Jurkat, Clone E6-1 (cell line): ENCODE results near the gene ARHGEF39.
A peak's percentile ranks its signal among the peaks of the same experiment; 100 is the strongest.
"Not testable (repeated sequence)": the region's sequence is repeated elsewhere in the genome, so short reads cannot be mapped to it uniquely, and the experiment has no call there.

Source experiments
- DNase-seq: peaks from one replicate; pipeline ENCODE4 v3.0.0-alpha.2; 2011; ENCODE audit warnings: low read depth, low spot score
- H3K4me3 ChIP-seq: 2 replicates; pipeline ENCODE4 v1.5.1; 2011; ENCODE audit warnings: mild to moderate bottlenecking, low read length, control low read depth, moderate library complexity

Gene ARHGEF39

DNA sequence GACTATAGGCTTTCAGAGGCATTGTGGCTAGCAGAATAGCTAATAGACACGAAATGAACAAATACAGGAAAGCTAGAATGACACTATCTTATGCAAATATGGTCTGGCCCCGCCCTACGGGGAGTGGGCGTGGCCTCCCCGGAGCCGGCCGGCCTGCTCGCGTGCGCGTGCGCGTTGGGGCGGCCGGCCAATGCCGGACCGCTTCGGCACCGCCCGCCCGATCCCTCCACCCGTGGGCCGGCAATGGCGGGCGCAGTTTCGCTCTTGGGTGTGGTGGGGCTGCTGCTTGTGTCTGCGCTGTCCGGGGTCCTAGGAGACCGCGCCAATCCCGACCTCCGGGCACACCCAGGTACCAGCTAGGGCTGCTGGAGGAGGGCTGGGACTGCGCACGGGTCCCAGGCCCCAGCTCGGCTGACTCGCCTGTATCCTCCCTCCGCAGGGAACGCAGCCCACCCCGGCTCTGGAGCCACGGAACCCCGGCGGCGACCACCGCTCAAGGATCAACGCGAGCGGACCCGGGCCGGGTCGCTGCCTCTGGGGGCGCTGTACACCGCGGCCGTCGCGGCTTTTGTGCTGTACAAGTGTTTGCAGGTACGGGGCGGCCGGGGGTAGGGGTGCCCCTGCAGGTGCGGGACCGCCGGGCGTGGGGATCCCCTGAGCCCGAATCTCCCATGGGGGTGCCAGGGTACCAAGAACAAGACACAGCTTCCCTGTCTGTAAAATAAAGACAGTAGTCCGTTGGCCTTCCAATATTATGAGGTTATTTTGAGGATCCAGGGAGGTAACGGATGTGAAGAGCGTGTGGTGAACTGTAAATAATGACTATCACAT, 6.6 kb downstream of the ARHGEF39 start, which contains the start of gene CCDC107:
TSS of gene CCDC107 (plus strand) at position 156 of the 831 bp plus-strand sequence. CDS start at position 244, 88 bp downstream.
- peak; percentile 40 for DNase-seq
- H3K4me3 ChIP-seq, result peak within 1 kb of the TSS; percentile 72

DNA sequence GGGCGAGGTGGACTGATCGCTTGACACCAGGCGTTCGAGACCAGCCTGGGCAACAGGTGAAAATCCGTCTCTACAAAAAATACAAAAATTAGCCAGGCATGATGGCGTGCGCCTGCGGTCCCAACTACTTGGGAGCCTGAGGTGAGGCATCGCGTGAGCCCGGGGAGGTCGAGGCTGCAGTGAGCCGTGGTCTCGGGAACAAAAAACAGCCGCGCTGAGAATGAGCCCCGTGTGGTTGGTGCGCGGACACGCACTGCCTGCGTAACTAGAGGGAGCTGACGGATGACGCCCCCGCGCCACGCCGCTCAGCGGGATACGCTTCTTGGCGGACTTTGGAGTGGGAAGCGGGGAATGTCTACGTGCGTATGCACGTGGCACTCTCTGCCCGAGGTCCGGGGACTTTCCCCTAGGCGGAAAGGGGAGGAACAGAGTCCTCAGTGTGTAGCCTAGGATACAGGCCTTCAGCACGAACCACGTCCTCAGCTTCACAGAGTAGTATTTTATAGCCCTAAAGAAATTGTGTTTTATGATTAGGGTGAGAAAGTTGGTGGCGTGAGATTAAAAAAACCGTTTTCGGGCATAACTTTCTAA, 7.4 kb downstream of the ARHGEF39 start, which contains the start of gene RMRP:
TSS of gene RMRP (minus strand) at position 474 of the 591 bp plus-strand sequence.
- peak; percentile 98 for DNase-seq
- H3K4me3 ChIP-seq, result peak within 1 kb of the TSS; percentile 72

DNA sequence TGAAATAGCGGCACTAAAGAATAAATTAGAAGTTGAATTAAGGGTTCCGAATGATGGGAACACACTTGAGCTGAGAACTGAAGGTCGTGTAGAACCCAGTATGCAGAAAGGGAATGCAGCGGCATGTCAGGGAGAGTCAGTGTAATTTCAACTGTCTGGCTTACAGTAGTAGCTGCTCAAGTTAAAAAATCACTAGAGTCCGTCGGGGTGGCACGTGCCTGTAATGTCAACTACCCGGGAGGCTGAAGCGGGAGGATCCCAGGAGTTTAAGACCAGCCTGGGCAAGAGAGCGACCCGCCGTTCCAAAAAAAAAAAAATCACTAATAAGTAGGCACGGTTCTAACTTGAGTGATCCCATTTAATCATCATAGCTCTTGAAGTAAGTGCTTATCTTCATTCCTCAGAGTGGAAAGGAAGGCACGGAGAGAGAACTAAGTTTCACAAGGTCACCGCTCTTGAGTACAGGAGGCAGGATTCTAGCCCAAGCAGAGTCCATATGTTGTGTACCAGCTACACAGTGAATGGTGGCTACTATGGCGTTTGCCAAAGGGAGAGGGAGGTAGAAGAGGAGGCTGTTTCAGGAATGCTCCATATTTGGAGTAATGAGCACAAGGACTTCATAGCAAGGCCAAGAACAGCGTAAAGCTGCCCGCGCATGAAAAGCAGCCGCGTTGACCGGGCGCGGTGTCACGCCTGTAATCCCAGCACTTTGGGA, 8.0 kb downstream of the ARHGEF39 start:
- DNase-seq, result no peak
- H3K4me3 ChIP-seq, result peak overlapping the region; percentile 72

DNA sequence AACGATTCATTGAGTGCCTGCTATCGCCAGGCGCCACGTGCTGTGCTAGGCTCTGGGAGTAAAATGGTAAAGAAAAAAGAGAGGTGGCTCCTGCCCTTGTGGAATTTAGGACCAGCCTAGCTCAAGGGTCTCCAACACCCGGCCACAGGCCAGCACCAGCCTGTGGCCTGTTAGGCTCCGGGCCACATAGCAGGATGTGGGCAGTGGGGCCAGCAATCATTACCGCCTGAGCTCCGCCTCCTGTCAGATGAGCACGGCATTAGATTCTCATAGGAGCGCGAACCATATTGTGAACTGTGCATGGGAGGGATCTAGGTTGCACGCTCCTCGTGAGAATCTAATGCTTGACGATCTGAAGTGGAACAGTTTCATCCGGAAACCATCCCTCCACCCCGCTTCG, 8.6 kb downstream of the ARHGEF39 start:
- DNase-seq, result no peak
- H3K4me3 ChIP-seq, result no peak overlapping the region

DNA sequence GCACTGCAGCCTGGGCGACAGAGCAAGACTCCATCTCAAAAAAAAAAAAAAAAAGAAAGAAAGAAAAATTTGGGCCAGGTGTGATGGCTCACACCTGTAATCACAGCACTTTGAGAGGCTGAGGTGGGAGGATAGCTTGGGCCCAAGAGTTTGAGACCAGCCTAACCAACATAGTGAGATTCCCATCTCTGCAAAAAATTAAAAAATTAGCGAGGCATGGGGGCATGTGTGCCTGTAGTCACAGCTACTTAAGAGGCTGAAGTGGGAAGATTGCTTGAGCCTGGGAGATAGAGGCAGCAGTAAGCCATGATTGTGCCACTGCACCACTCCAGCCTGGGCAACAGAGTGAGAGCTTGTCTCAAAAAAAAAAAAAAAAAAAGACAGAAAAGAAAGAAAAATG, 11.4 kb downstream of the ARHGEF39 start:
- DNase-seq, result no peak
- no peak overlapping the region for H3K4me3 ChIP-seq

DNA sequence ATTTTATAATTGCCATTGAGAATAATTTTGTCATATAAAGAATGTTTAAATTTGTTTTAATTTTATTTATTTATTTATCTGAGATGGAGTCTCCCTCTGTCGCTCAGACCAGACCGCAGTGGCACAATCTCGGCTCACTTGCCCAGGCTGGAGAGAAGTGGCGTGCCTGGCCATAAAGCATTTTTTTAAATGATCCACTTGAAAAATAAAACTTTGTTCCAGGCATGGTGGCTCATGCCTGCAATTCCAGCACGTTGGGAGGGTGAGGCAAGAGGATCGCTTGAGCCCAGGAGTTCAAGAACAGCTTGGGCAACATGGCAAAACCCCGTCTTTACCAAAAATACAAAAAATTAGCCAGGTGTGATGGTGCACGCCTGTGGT, 12.2 kb downstream of the ARHGEF39 start:
- DNase-seq, result no peak
- no peak overlapping the region for H3K4me3 ChIP-seq

DNA sequence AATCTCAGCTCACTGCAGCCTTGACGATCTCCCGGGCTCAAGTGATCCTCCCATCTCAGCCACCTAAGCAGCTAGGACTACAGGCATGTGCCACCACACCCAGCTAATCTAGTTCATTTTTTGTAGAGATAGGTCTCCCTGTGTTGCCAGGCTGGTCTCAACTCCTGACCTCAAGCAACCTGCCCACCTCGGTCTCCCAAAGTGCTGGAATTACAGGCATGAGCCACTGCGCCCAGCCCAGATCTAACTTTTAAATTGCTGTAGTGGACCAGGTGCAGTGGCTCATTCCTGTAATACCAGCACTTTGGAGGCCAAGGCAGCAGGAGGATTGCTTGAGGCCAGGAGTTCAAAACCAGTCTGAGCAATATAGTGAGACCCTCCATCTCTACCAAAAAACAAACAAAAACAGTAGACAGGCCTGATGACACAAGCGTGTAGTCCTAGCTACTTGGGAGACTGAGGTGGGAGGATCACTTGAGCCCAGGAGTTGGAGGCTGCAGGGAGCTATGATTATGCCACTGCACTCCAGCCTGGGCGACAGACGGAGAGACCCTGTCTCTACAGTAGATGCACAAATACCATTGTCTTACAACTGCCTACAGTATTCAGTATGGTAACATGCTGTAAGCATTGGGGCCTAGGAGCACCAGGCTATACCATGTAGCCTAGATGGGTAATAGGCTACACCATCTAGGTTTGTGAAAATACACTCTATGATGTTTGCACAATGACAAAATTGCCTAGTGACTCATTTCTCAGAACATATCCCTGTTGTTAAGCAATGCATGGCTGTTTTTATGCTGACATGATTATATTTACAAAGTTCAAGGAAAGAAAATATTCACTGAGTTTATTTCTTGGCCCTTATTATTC, 12.8 kb downstream of the ARHGEF39 start:
- DNase-seq, result no peak
- H3K4me3 ChIP-seq, result no peak overlapping the region

DNA sequence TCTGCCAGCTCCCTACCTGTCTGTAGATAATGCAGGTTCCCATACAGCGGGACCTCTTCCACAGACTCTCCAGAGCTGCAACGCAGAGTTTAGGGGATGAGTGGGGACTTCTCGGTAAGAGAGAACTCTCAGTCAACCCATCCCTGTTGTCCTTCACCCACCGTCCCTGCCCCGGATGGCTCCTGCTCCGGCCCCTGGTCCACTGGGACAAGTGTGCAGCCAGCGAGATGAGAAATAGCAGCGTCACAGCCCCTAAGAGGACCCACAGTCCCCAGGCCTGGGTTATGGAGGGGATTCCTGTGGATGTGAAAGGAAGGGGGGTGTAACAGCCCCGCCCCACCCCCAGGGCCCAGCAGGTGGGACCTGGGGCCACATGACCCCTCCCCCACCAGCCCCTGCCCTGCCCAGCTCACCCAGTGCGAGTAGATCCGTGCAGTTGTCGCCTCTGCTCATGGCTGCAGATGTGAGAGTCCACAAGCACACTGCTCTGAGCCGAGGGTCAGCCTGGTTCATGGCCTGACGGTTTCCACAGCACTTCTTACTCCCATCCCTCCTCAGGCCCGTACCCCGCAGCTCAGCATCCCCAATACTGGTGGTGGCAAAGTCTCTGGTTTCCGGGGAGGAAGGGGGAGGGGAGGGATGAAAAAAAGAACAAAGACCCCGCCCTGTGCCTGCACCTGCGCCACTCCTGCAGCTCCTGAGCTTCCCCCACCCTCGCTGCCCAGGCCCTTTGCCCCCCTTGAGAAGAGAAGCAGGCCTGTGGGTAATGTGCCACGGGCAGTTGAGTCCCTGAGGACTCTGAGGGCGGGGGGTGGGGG, 14.4 kb downstream of the ARHGEF39 start, which contains the start of gene SIT1:
TSS of gene SIT1 (minus strand) at position 591 of the 818 bp plus-strand sequence. CDS start at position 513, 78 bp downstream.
- peak within 1 kb of the TSS; percentile 93 for H3K4me3 ChIP-seq
- peak; percentile 75 for DNase-seq

DNA sequence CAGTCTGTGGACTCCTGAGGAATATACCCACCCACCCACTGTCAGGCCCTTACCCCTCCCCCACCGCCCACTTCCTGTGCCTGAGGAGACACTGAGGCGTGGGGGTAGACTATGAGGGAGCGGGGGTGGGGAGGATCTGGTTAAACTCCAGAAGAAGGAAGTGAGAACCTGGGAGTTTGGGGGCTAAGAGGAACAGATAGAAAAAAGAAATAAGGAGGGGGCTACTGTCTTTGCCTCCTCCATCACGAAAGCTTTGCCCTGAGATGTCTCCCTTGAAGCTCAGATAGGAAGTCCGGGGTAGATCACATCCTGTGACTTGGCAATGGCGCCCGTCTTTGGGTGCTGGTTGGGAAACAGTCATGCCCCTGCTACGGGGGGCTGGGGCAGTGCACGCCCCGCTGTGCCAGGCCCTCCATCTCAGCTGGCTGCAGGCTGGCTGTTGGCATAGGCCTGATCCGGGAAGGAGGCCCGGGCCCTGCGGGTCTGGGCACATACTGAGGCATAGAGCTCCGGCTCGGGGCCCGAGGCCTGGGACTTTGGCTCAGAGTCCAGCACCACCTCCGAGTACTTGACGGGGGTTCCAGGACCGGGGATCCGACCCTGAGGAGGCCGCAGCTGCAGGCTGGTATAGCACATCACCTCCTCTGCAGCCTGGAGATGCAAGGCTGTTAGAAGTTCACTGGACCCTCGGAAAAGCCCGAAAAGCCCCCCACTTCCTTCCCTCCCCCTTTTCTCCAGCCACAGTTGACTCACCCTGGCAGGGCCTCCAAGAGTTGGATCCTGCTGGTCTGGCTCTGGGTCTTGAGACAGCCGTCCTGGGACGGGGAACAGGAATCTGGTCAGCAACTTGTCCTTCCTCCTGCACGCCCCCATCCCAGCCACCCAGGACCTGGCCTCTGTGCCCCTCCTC, 15.3 kb downstream of the ARHGEF39 start:
- H3K4me3 ChIP-seq, result peak overlapping the region; percentile 93
- peak; percentile 75 for DNase-seq

DNA sequence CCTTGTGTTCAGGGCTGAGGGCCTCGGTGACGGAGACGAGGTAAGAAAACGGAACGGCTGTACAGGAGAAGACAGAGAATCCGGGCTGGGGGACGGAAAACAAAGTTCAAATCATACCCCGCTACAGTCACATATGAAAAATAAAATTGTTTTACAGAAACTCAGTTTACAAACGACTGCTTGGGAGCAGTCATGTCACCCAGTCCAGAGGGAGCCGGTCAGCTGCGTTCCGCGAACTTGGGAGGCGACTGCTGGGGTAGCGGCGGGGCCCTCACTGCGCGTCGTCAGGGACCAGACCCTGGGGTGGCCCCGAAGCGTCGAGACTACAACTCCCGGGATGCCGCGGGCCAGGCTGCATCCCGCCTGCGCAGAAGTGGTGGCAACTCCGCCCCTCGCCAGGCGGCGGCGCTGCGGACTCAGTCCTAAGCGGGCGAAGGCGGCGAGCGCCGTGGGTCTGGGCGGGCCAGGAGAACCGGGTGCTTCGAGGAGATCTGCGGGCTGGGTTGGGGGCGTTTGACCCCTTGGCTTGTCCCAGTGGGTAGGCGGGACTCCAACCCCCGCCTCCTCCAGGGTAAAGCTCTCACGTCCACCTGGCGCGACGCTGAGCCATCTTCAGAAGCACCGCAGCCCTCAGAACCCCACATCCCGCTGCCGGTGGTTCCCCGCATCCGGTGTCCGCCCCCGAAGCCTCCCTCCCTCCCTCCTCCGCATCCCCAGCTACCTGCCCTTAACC, 18.3 kb downstream of the ARHGEF39 start:
- H3K4me3 ChIP-seq, result peak overlapping the region; percentile 75
- peak; percentile 95 for DNase-seq

DNA sequence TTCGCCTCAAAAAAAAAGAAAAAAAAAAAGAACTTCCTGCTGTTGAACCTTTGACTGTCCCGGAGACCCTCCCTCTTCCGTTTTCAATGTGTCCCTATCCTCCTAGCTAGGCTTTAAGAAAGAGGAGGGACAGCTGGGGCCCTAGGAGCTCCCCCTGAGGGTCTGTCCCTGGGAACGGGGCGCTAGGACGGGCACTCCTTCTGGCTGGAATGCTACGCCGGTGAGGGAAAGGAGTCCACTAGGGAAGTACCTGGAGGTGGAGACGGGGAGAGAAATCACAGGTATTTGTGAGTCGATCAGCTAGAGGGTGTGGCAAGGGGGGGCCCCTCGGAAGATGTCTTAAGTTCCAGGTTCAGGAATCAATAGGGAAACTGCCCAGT, 18.9 kb downstream of the ARHGEF39 start:
- H3K4me3 ChIP-seq, result peak overlapping the region; percentile 75
- DNase-seq, result peak; percentile 64

DNA sequence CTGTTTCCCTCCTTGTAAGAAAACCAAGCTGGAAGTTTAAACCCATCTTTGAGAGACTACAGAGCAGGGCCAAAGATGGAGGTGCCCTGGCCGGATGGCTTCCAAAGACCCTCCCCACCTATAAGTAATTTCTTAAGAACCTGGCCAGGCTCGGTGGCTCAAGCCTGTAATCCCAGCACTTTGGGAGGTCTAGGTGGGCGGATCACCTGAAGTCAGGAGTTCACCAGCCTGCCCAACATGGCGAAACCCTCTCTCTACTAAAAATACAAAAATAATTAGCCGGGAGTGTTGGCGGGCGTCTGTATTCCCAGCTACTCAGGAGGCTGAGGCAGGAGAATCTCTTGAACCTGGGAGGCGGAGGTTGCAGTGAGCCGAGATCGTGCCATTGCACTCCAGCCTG, 19.3 kb downstream of the ARHGEF39 start:
- DNase-seq, result not testable (repeated sequence)
- H3K4me3 ChIP-seq, result peak overlapping the region; percentile 75

DNA sequence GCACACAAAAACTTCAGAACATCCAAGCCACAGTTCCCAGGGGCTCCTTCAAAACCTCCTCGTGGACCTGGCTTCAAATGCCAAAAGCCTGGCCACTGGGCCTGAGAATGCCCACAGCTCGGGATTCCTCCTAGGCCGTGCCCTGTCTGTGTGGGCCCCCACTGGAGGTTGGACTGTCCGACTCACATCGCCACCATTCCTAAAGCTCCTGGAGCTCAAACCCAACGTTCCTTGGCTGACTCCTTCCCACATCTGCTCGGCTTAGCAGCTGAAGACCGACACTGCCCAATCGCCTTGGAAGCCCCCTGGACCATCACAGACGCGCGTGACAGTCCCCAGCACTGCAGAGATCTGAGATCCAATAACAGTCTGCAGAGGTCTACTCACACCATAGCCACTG, 21.9 kb downstream of the ARHGEF39 start:
- no peak for DNase-seq
- no peak overlapping the region for H3K4me3 ChIP-seq

DNA sequence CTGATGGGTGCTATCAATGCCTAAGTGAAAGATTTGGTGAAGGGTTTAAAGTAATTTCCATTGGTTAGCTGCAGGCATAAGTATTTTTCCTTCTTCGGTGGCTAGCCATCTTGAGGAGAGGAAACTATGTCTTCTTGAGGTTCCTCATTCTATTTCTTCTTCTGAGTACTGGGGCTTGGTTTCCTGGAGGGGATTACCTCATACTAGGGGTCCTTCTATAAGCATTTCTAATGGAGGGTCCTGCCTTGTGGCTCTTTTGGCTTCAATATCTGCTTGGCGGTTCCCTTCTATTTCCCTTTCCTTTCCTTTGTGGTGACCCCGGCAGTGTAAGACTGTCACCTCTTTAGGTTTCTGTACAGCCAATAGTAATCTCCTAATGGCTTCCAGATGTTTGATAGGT, 23.5 kb downstream of the ARHGEF39 start:
- not testable (repeated sequence) for H3K4me3 ChIP-seq, DNase-seq

DNA sequence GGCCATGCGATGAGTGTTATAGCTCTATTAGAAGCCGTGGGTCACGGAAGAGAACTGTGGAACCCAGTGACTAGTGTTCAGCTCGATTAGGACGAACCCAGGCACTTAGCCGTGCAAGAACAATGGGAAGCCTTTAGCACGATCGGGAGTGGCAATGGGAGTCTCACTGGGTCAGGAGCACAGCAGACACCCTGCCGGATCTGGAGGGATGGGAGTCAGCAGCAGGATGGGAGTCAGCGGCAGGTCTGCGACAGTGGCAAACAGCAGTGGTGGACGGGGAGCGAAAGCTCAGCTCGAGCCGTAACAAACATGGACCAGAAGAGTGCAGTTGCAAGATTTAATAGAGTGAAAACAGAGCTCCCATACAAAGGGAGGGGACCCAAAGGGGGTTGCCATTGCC, 24.6 kb downstream of the ARHGEF39 start:
- not testable (repeated sequence) for H3K4me3 ChIP-seq, DNase-seq

DNA sequence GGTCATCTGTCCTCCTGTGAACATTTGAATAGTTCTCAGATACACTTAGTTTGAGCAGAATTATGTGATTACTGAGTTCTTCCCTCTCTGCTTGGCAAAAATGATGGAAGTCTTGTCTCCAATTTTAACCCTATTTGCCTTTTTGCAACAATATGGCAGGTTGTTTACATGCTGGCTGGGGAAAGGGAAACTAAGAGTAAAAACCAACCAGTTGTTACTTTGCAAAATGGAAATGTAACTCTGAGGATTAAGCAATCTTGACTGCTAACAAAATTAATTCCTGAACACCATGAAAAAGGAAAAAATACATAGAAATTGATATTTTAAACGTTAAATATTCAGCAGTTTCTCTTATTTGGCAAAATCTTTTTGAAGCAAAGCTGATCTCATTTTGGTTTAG, 25.4 kb downstream of the ARHGEF39 start:
- no peak for DNase-seq
- H3K4me3 ChIP-seq, result no peak overlapping the region
